ENCODE data around the gene TOMM20. TPM values are rescaled to one million over a fixed set of nuclear protein-coding genes. Genes with fewer than 3 reads are reported as not detected.

The TOMM20 gene
- total RNA-seq, 4 donors from 2014 or later = 86.0 to 99.0 (median 95.4) TPM

- no peak for TF ChIP-seq CTCF (IDR thresholded peaks at IDR 0.05; ENCODE audit: low read depth)
Measured at GRCh38 chr1:235093013-235093695, 35.5 kb downstream of the TOMM20 start.

- no peak for TF ChIP-seq CTCF (IDR thresholded peaks at IDR 0.05; ENCODE audit: low read depth)
Measured at GRCh38 chr1:235090406-235091069, 38.1 kb downstream of the TOMM20 start.

GRCh38 chr1:235088907-235089306 is 39.7 kb downstream of the TOMM20 start:
- no peak for TF ChIP-seq CTCF (IDR thresholded peaks at IDR 0.05; ENCODE audit: low read depth)

GRCh38 chr1:235088430-235088829 is 40.2 kb downstream of the TOMM20 start:
- no peak for TF ChIP-seq CTCF (IDR thresholded peaks at IDR 0.05; ENCODE audit: low read depth)

GRCh38 chr1:235087906-235088305 is 40.7 kb downstream of the TOMM20 start:
- no peak for TF ChIP-seq CTCF (IDR thresholded peaks at IDR 0.05; ENCODE audit: low read depth)

- no peak for TF ChIP-seq CTCF (IDR thresholded peaks at IDR 0.05; ENCODE audit: low read depth)
Measured at GRCh38 chr1:235079443-235080296, 49.0 kb downstream of the TOMM20 start.
